HepG2 (cell line): ENCODE data around the gene SGTB. TPM values are rescaled to one million over a fixed set of nuclear protein-coding genes. Genes with fewer than 3 reads are reported as not detected.

Source experiments
- ATAC-seq: fragments of 200-7000 bp; cut with Tn5 transposase; 3 replicates; pipeline ENCODE4 v1.9.1; 2020; ENCODE audit warnings: mild to moderate bottlenecking, moderate library complexity
- Bru-seq: library from RNA; stranded (reverse); fragments of 400-500 nt; gene quantifications from one replicate; lab custom pipeline; 2021; lab: Mats Ljungman, UMichigan
- BruChase-seq, 2 experiments: library from RNA; stranded (reverse); fragments of 400-500 nt; gene quantifications; one replicate each; lab custom pipeline; 2021; lab: Mats Ljungman, UMichigan
- BruUV-seq: library from RNA; stranded (reverse); fragments of 400-500 nt; replicated peaks from 2 replicates; lab custom pipeline; 2021; lab: Mats Ljungman, UMichigan
- CTCF ChIA-PET: fragments of 300-600 bp; formaldehyde crosslinking; extraction: SDS; loops from one replicate; lab custom pipeline; 2021; ENCODE audit warnings: low total read pairs, inconsistent platforms, low intra/inter-chr PET ratio; lab: Yijun Ruan, JAX
- POLR2A ChIA-PET: fragments of 350-600 bp; sonication (Branson Sonifier 250); formaldehyde crosslinking; loops from one replicate; lab custom pipeline; 2020; ENCODE audit warnings: antibody characterized with exemption, inconsistent platforms; lab: Yijun Ruan, JAX
- DNase-seq: peaks from one replicate; pipeline ENCODE4 v3.0.0-alpha.2; 2015; ENCODE audit warnings: low spot score
- FAIRE-seq: peaks from 3 replicates; lab custom pipeline; 2011; peaks lifted over from hg19 to GRCh38; lab: Jason Lieb, UNC
- H2AFZ ChIP-seq: one replicate; pipeline ENCODE4 v1.6.1; 2011; ENCODE audit warnings: low read length, inconsistent platforms
- H3K27ac ChIP-seq: fragments of 300-600 bp; 3 replicates; pipeline ENCODE4 v1.8.0; 2011; ENCODE audit warnings: mixed run types, mild to moderate bottlenecking, mixed read lengths, low read length, inconsistent platforms; ENCODE audit not compliant: insufficient read depth; ENCODE audit errors: extremely low read length
- H3K27me3 ChIP-seq, 2 experiments: fragments of 200-600 bp in 1 of 2; 2 replicates in 1 of 2; 3 replicates in 1 of 2; pipeline versions ENCODE4 v1.6.0 to v1.8.0; 2011; ENCODE audit warnings: low read length in 2 of 2, mild to moderate bottlenecking in 2 of 2, moderate library complexity in 2 of 2, inconsistent platforms in 1 of 2; ENCODE audit not compliant: insufficient read depth in 2 of 2, control insufficient read depth in 1 of 2
- H3K36me3 ChIP-seq, 2 experiments: fragments of 200-600 bp in 1 of 2; replicated peaks in 1 of 2; 2 replicates in 1 of 2; 3 replicates in 1 of 2; pipeline versions ENCODE4 v1.5.1 to v1.8.0; 2011; ENCODE audit warnings: low read length in 2 of 2, inconsistent platforms in 1 of 2; ENCODE audit not compliant: insufficient read depth in 2 of 2, control insufficient read depth in 1 of 2
- H3K4me1 ChIP-seq: 2 replicates; pipeline ENCODE4 v1.5.1; 2012; ENCODE audit warnings: low read length, inconsistent platforms; ENCODE audit not compliant: insufficient read depth
- H3K4me2 ChIP-seq: 2 replicates; pipeline ENCODE4 v1.6.0; 2011; ENCODE audit warnings: low read depth, low read length, inconsistent platforms
- H3K4me3 ChIP-seq, 3 experiments: fragments of 200-600 bp in 1 of 3; sonication (generic), shearing (Covaris generic) in 1 of 3; replicated peaks in 1 of 3; 2 replicates each; pipeline ENCODE4 v1.5.1; 2011 to 2016; ENCODE audit warnings: low read length in 3 of 3, inconsistent platforms in 2 of 3, low read depth in 2 of 3, mild to moderate bottlenecking in 2 of 3, control low read depth in 1 of 3, mixed read lengths in 1 of 3; ENCODE audit not compliant: insufficient read depth in 1 of 3
- H3K79me2 ChIP-seq: one replicate; pipeline ENCODE4 v1.6.1; 2011; ENCODE audit warnings: low read length, inconsistent platforms; ENCODE audit not compliant: insufficient read depth
- H3K9ac ChIP-seq: 2 replicates; pipeline ENCODE4 v1.6.0; 2011; ENCODE audit warnings: mild to moderate bottlenecking, low read depth, low read length, inconsistent platforms; ENCODE audit not compliant: insufficient read depth
- H3K9me3 ChIP-seq: 2 replicates; pipeline ENCODE4 v1.5.1; 2012; ENCODE audit warnings: mild to moderate bottlenecking, low read length
- H4K20me1 ChIP-seq: 2 replicates; pipeline ENCODE4 v1.6.0; 2011; ENCODE audit warnings: inconsistent platforms, mild to moderate bottlenecking, low read length, moderate library complexity; ENCODE audit not compliant: insufficient read depth
- FOXK1 ChIP-seq: sonication (generic); formaldehyde crosslinking; IDR thresholded peaks from 2 replicates; pipeline ENCODE4 v1.4.0; 2020; ENCODE audit warnings: low read depth, missing genetic modification reagents, borderline replicate concordance
- HNF1B ChIP-seq: sonication (generic); formaldehyde crosslinking; IDR thresholded peaks from 2 replicates; pipeline ENCODE4 v1.5.1; 2020; ENCODE audit warnings: mild to moderate bottlenecking, moderate library complexity, missing genetic modification reagents
- MAF1 ChIP-seq: sonication (generic); formaldehyde crosslinking; IDR thresholded peaks from 2 replicates; pipeline ENCODE4 v1.5.0; 2020; ENCODE audit warnings: missing genetic modification reagents, borderline replicate concordance
- SNAPC4 ChIP-seq: sonication (generic); formaldehyde crosslinking; IDR thresholded peaks from 2 replicates; pipeline ENCODE4 v1.4.0; 2020; ENCODE audit warnings: mild to moderate bottlenecking, missing genetic modification reagents
- SRSF1 ChIP-seq: fragments of 200-400 bp; formaldehyde crosslinking; optimal IDR thresholded peaks from 2 replicates; pipeline ENCODE3; 2017; ENCODE audit warnings: mild to moderate bottlenecking, low read depth, low read length, moderate library complexity
- ZNF333 ChIP-seq: sonication (generic); formaldehyde crosslinking; IDR thresholded peaks from 2 replicates; pipeline ENCODE4 v1.4.0; 2020; ENCODE audit warnings: mild to moderate bottlenecking, missing genetic modification reagents, borderline replicate concordance
- WGBS: methylation state at CpG from one replicate; pipeline ENCODE4 v1.1.6; 2017; ENCODE audit warnings: low lambda C conversion rate; 5-methylcytosine and 5-hydroxymethylcytosine counted together
- in situ Hi-C: cut with HindIII; loops from 2 replicates; pipeline ENCODE4 v1.10.0; 2017; ENCODE audit warnings: low pct_unique_long_range_greater_than_20kb; ENCODE audit not compliant: extremely low pct_ligation_motif_present
- intact Hi-C: fragments of 100-400 bp; cut with micrococcal nuclease; formaldehyde crosslinking; loops from one replicate; pipeline ENCODE4 v1.10.0; 2022; ENCODE audit not compliant: unreplicated experiment
- long read RNA-seq, 2 experiments: library from RNA in 1 of 2; library from polyadenylated mRNA in 1 of 2; stranded (forward) in 1 of 2; unstranded in 1 of 2; transcript quantifications; one replicate each; pipeline ENCODE4 v2.0.0, GENCODE V29; 2019 to 2022
- polyA minus RNA-seq, 3 experiments: library from RNA; depleted of rRNA, polyadenylated mRNA; stranded (reverse); fragments of >200 nt; gene quantifications; 2 replicates each; pipeline ENCODE4 v1.2.3, GENCODE V29; 2011; ENCODE audit warnings: low replicate concordance in 1 of 3
- polyA plus RNA-seq, 8 experiments: library from polyadenylated mRNA; depleted of rRNA in 3 of 8; stranded (reverse) in 7 of 8; unstranded in 1 of 8; fragments of >200 nt; fragmentation: Illumina TruSeq in 4 of 8; extraction: Trizol in 4 of 8; gene quantifications; 2 replicates each; pipeline versions ENCODE4 v1.2.1 to v1.2.3, GENCODE V29; 2011 to 2016; ENCODE audit warnings: low read depth in 4 of 8, missing spikeins in 1 of 8, mixed read lengths in 1 of 8; ENCODE audit not compliant: insufficient read depth in 1 of 8
- total RNA-seq, 5 experiments: library from RNA; depleted of rRNA; stranded (reverse); fragments of >200 nt; fragmentation: Illumina TruSeq; extraction: Trizol; gene quantifications; 2 replicates each; pipeline ENCODE4 v1.2.3, GENCODE V29; 2016; ENCODE audit warnings: low read depth in 1 of 5
- TF ChIP-seq, protein P1 (sequence below): IDR thresholded peaks from 2 replicates; pipeline ENCODE4 v1.6.1; 2016; ENCODE audit warnings: low read depth

Gene SGTB
- total RNA-seq (2016; rRNA removed; fragmentation: Illumina TruSeq; extraction: Trizol) (11.2 and 13.9 TPM in 2 replicates), polyA plus RNA-seq (2011; rRNA removed) (3.3 and 5.2 TPM in 2 replicates), polyA minus RNA-seq (2011; rRNA and poly(A)+ RNA removed; ENCODE audit: low replicate concordance) (1.6 TPM in 2 replicates), Bru-seq, nascent RNA (percentile 65 among the genes with signal in this experiment), BruChase-seq, experiment 1, labeled RNA remaining after a 6-hour chase (percentile 71 among the genes with signal in this experiment), BruChase-seq, experiment 2, labeled RNA remaining after a 2-hour chase (percentile 64 among the genes with signal in this experiment)
- 1.2 and 2.0 TPM in 2 replicates for total RNA-seq (2016; cell fraction: cytosol; rRNA removed; fragmentation: Illumina TruSeq; extraction: Trizol; ENCODE audit: low read depth)
- 10.8 and 14.4 TPM in 2 replicates for total RNA-seq (2016; cell fraction: insoluble cytoplasmic fraction; rRNA removed; fragmentation: Illumina TruSeq; extraction: Trizol)
- 4.7 and 6.4 TPM in 2 replicates for total RNA-seq (2016; cell fraction: membrane; rRNA removed; fragmentation: Illumina TruSeq; extraction: Trizol)
- total RNA-seq (2016; cell fraction: nucleus; rRNA removed; fragmentation: Illumina TruSeq; extraction: Trizol) = 5.5 and 8.0 TPM in 2 replicates
- polyA plus RNA-seq (2011; cell fraction: cytosol; rRNA removed) = 2.0 and 2.7 TPM in 2 replicates
- polyA plus RNA-seq (2011; cell fraction: nucleus; rRNA removed) = 2.8 and 3.1 TPM in 2 replicates
- polyA plus RNA-seq (2012) = 8.1 and 9.0 TPM in 2 replicates
- polyA plus RNA-seq (2016; cell fraction: cytosol; fragmentation: Illumina TruSeq; extraction: Trizol; ENCODE audit: low read depth) = 2.0 and 2.4 TPM in 2 replicates
- polyA plus RNA-seq (2016; cell fraction: insoluble cytoplasmic fraction; fragmentation: Illumina TruSeq; extraction: Trizol; ENCODE audit: low read depth) = 11.6 and 13.5 TPM in 2 replicates
- polyA plus RNA-seq (2016; cell fraction: membrane; fragmentation: Illumina TruSeq; extraction: Trizol; ENCODE audit: low read depth) = 2.3 and 3.1 TPM in 2 replicates
- polyA plus RNA-seq (2016; cell fraction: nucleus; fragmentation: Illumina TruSeq; extraction: Trizol; ENCODE audit: insufficient read depth, low read depth) = 7.4 and 8.2 TPM in 2 replicates
- polyA minus RNA-seq (2011; cell fraction: cytosol; rRNA and poly(A)+ RNA removed) = 4.6 and 5.3 TPM in 2 replicates
- polyA minus RNA-seq (2011; cell fraction: nucleus; rRNA and poly(A)+ RNA removed) = 9.0 TPM in 2 replicates
- long read RNA-seq, experiment 1, full-length matches to known transcripts = 6 of 8 reads
- long read RNA-seq, experiment 1, partial matches to known transcripts = 0 of 8 reads
- long read RNA-seq, experiment 1, other reads (novel, unspliced or antisense) = 2 of 8 reads
- long read RNA-seq, experiment 2, full-length matches to known transcripts = 7 of 21 reads
- long read RNA-seq, experiment 2, partial matches to known transcripts = 3 of 21 reads
- long read RNA-seq, experiment 2, other reads (novel, unspliced or antisense) = 11 of 21 reads

- ATAC-seq = peak; percentile 95
- CTCF ChIA-PET = no interaction called here
- peak; percentile 65; the same call in 1 of the 2 replicates for TF ChIP-seq HNF1B (CRISPR knock-in tag)
- TF ChIP-seq MAF1 (CRISPR knock-in tag) = no peak
- no peak for TF ChIP-seq SNAPC4
- TF ChIP-seq ZNF333 (CRISPR knock-in tag) = no peak
- TF ChIP-seq SRSF1 = no peak
- TF ChIP-seq, protein P1, sequence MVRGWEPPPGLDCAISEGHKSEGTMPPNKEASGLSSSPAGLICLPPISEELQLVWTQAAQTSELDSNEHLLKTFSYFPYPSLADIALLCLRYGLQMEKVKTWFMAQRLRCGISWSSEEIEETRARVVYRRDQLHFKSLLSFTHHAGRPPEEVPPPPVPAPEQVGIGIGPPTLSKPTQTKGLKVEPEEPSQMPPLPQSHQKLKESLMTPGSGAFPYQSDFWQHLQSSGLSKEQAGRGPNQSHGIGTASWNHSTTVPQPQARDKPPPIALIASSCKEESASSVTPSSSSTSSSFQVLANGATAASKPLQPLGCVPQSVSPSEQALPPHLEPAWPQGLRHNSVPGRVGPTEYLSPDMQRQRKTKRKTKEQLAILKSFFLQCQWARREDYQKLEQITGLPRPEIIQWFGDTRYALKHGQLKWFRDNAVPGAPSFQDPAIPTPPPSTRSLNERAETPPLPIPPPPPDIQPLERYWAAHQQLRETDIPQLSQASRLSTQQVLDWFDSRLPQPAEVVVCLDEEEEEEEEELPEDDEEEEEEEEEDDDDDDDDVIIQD (CRISPR knock-in tag) = no peak
- no peak for TF ChIP-seq FOXK1 (CRISPR knock-in tag)
These were observed at the start of gene SGTB, which contains the start of gene NLN for GRCh38 chr5:65721720-65722574. Gene SGTB, minus strand, starts transcription at chr5:65722109. Its CDS starts 1,302 bp downstream, at chr5:65720807. Gene NLN, plus strand, starts transcription at chr5:65722205. Its CDS starts 169 bp downstream, at chr5:65722374.

More at GRCh38 chr5:65721720-65722574, at the start of gene SGTB, which contains the start of gene NLN:
- FAIRE-seq (no peak), DNase-seq (peak; percentile 63)
- Histone ChIP-seq H3K9ac (peak within 1 kb of the TSS; percentile 85), H3K36me3 (peaks cover 0 to 5% of the 10 kb centered on the region in 2 experiments; a peak in 2 of 5 replicates), H3K27ac (peak within 1 kb of the TSS; percentile 74), H3K4me3 (peak within 1 kb of the TSS; percentile 71 to 90 (median 80)), H3K27me3 (no peaks in the 10 kb centered on the region; a peak in 1 of 5 replicates), H2AFZ (no peak within 1 kb of the TSS), H3K4me1 (peaks cover 67% of the 10 kb centered on the region), H3K4me2 (peak within 1 kb of the TSS; percentile 84), H3K9me3 (no peaks in the 10 kb centered on the region), H3K79me2 (peaks cover 45% of the 10 kb centered on the region), H4K20me1 (0 out of 2 replicates have a peak, but pooled peaks cover 2% of the 10 kb centered on the region)
- no TSS peak for BruUV-seq
- intact Hi-C loops = loop anchor here (10.0 kb wide), 1 partner anchor 423 kb away; the partner anchor contains the start of gene SREK1
- POLR2A ChIA-PET = interaction anchor here (0.9 kb wide), 1 partner anchor 422 kb away, joined by 3 read pairs; the partner anchor contains the start of gene SREK1
- in situ Hi-C loops = no loop called here
- 0% methylated on average over 3 of the region's 92 CpGs for whole genome bisulfite sequencing
